WTC11 (cell line): ENCODE data around the gene NAXE.

ENCODE experiments used
- FOXJ3 ChIP-seq: sonication (generic); formaldehyde crosslinking; IDR thresholded peaks from 2 replicates; pipeline ENCODE4 v1.9.0; 2021; ENCODE audit warnings: missing genetic modification reagents, mild to moderate bottlenecking, borderline replicate concordance
- NFYB ChIP-seq: sonication (generic); formaldehyde crosslinking; conservative IDR thresholded peaks from 2 replicates; pipeline ENCODE4 v1.8.0; 2022; ENCODE audit warnings: low read depth, missing genetic modification reagents
- RORB ChIP-seq: fragments of 250-450 bp; sonication (Bioruptor Pico); IDR thresholded peaks from 2 replicates; pipeline ENCODE4 v1.9.0; 2021; ENCODE audit warnings: mild to moderate bottlenecking
- SOX15 ChIP-seq: fragments of 250-450 bp; sonication (Bioruptor Pico); IDR thresholded peaks from 2 replicates; pipeline ENCODE4 v1.9.0; 2021; ENCODE audit warnings: mild to moderate bottlenecking
- SP1 ChIP-seq: sonication (generic); formaldehyde crosslinking; conservative IDR thresholded peaks from 2 replicates; pipeline ENCODE4 v1.8.1; 2022; ENCODE audit warnings: missing genetic modification reagents
- STAT6 ChIP-seq: sonication (generic); formaldehyde crosslinking; conservative IDR thresholded peaks from 2 replicates; pipeline ENCODE4 v1.8.1; 2023; ENCODE audit warnings: mild to moderate bottlenecking, low read depth, missing genetic modification reagents, moderate library complexity
- TF ChIP-seq, protein P1 (sequence below): sonication (generic); formaldehyde crosslinking; IDR thresholded peaks from 2 replicates; pipeline ENCODE4 v1.8.1; 2023; ENCODE audit warnings: mild to moderate bottlenecking, missing genetic modification reagents, moderate library complexity
- TF ChIP-seq, protein P2 (sequence below): fragments of 200-600 bp; IDR thresholded peaks from 2 replicates; pipeline ENCODE4 v1.8.0; 2022; ENCODE audit warnings: antibody characterized with exemption

DNA sequence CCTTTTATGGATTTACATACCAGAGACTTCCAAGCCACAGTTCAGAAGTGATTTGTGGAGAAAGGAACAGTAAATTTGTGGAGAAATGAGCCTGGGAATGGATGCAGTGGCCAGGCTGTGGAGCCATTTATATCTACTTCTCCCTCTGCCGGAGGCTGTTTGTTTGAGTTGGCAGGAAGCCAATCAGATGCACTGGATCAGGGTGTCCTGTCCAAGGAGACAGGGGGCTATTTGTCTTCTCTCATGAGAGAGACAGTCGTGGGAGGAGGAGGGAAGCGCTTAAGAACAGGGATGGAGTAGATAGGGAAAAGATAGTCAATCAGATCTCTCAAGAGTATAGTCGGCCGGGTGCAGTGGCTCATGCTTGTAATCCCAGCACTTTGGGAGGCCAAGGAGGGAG is 24.9 kb downstream of the NAXE start:
- TF ChIP-seq STAT6 (no peak), SOX15 (CRISPR knock-in tag) (no peak), RORB (CRISPR knock-in tag) (no peak), FOXJ3 (no peak), SP1 (CRISPR knock-in tag) (no peak), NFYB (CRISPR knock-in tag) (no peak)
- TF ChIP-seq, protein P1, sequence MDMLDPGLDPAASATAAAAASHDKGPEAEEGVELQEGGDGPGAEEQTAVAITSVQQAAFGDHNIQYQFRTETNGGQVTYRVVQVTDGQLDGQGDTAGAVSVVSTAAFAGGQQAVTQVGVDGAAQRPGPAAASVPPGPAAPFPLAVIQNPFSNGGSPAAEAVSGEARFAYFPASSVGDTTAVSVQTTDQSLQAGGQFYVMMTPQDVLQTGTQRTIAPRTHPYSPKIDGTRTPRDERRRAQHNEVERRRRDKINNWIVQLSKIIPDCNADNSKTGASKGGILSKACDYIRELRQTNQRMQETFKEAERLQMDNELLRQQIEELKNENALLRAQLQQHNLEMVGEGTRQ (CRISPR knock-in tag), result no peak
- TF ChIP-seq, protein P2, sequence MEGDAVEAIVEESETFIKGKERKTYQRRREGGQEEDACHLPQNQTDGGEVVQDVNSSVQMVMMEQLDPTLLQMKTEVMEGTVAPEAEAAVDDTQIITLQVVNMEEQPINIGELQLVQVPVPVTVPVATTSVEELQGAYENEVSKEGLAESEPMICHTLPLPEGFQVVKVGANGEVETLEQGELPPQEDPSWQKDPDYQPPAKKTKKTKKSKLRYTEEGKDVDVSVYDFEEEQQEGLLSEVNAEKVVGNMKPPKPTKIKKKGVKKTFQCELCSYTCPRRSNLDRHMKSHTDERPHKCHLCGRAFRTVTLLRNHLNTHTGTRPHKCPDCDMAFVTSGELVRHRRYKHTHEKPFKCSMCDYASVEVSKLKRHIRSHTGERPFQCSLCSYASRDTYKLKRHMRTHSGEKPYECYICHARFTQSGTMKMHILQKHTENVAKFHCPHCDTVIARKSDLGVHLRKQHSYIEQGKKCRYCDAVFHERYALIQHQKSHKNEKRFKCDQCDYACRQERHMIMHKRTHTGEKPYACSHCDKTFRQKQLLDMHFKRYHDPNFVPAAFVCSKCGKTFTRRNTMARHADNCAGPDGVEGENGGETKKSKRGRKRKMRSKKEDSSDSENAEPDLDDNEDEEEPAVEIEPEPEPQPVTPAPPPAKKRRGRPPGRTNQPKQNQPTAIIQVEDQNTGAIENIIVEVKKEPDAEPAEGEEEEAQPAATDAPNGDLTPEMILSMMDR, result no peak
